PC-9 (cell line): Measurements from ENCODE around the gene WDR7. TPM values are rescaled to one million over a fixed set of nuclear protein-coding genes. Genes with fewer than 3 reads are reported as not detected.

Experiments
- BruUV-seq: library from RNA; stranded (reverse); fragments of 400-500 nt; replicated peaks from 2 replicates; lab custom pipeline; 2021; lab: Mats Ljungman, UMichigan
- CTCF ChIA-PET: fragments of 300-600 bp; sonication (Branson Sonifier 250); formaldehyde crosslinking; loops from one replicate; lab custom pipeline; 2022; ENCODE audit warnings: antibody characterized with exemption; lab: Charles Lee
- POLR2A ChIA-PET: fragments of 300-600 bp; sonication (Branson Sonifier 250); formaldehyde crosslinking; loops from one replicate; lab custom pipeline; 2022; ENCODE audit warnings: antibody characterized with exemption; ENCODE audit not compliant: unreplicated experiment; lab: Charles Lee
- DNase-seq, 2 experiments: peaks; one replicate each; pipeline versions ENCODE4 v3.0.0 to v3.0.0-alpha.2; 2015 to 2022; ENCODE audit warnings: mixed read lengths in 1 of 2
- H2AFZ ChIP-seq: fragments of 200-600 bp; sonication (generic); 2 replicates; pipeline ENCODE4 v1.8.1; 2017; ENCODE audit warnings: antibody characterized with exemption
- H3F3A ChIP-seq: fragments of 200-600 bp; sonication (generic); 2 replicates; pipeline ENCODE4 v1.8.1; 2017; ENCODE audit warnings: antibody characterized with exemption, mild to moderate bottlenecking, low read depth; ENCODE audit not compliant: insufficient read depth
- H3K27ac ChIP-seq: fragments of 200-600 bp; sonication (generic); 2 replicates; pipeline ENCODE4 v1.6.1; 2016; ENCODE audit warnings: mixed run types
- H3K27me3 ChIP-seq: fragments of 200-600 bp; sonication (generic); 2 replicates; pipeline ENCODE4 v1.6.1; 2016; ENCODE audit warnings: low read depth, mixed run types; ENCODE audit not compliant: insufficient read depth
- H3K36me3 ChIP-seq: fragments of 200-600 bp; sonication (generic); 2 replicates; pipeline ENCODE4 v1.6.1; 2016; ENCODE audit warnings: low read depth, mixed run types
- H3K4me1 ChIP-seq: fragments of 200-600 bp; sonication (generic); replicated peaks from 2 replicates; pipeline ENCODE4 v1.6.1; 2016; ENCODE audit warnings: mixed run types; ENCODE audit not compliant: insufficient read depth
- H3K4me2 ChIP-seq: fragments of 200-600 bp; sonication (generic); 2 replicates; pipeline ENCODE4 v1.6.1; 2017; ENCODE audit warnings: mixed run types
- H3K4me3 ChIP-seq: fragments of 200-600 bp; sonication (generic); 2 replicates; pipeline ENCODE4 v1.6.1; 2016; ENCODE audit warnings: mixed run types
- H3K79me2 ChIP-seq: fragments of 200-600 bp; sonication (generic); 2 replicates; pipeline ENCODE4 v1.6.1; 2017; ENCODE audit warnings: low read depth, mixed run types
- H3K9me2 ChIP-seq: fragments of 200-600 bp; sonication (generic); 2 replicates; pipeline ENCODE4 v1.8.1; 2017; ENCODE audit warnings: mild to moderate bottlenecking; ENCODE audit not compliant: insufficient read depth
- H3K9me3 ChIP-seq: fragments of 200-600 bp; sonication (generic); 2 replicates; pipeline ENCODE4 v1.8.1; 2016; ENCODE audit warnings: low read depth; ENCODE audit not compliant: insufficient read depth
- H4K20me1 ChIP-seq: fragments of 200-600 bp; sonication (generic); 2 replicates; pipeline ENCODE4 v1.8.1; 2017; ENCODE audit not compliant: insufficient read depth
- EZH2 ChIP-seq: fragments of 200-600 bp; sonication (generic); IDR thresholded peaks from 2 replicates; pipeline ENCODE4 v1.8.0; 2017; ENCODE audit warnings: antibody characterized with exemption, low read depth
- intact Hi-C: fragments of 100-400 bp; cut with micrococcal nuclease; formaldehyde crosslinking; loops from one replicate; pipeline ENCODE4 v1.10.0; 2022; ENCODE audit not compliant: unreplicated experiment
- total RNA-seq: library from RNA; stranded (reverse); gene quantifications from 2 replicates; pipeline ENCODE4 v1.2.3, GENCODE V29; 2021
- TF ChIP-seq, protein P1 (sequence below): fragments of 200-600 bp; sonication (generic); conservative IDR thresholded peaks from 2 replicates; pipeline ENCODE4 v1.6.1; 2017; ENCODE audit warnings: mixed run types, antibody characterized with exemption, mild to moderate bottlenecking, moderate library complexity

The WDR7 gene
- total RNA-seq, 1 experiment from 2014 or later: 7.7 TPM

DNA sequence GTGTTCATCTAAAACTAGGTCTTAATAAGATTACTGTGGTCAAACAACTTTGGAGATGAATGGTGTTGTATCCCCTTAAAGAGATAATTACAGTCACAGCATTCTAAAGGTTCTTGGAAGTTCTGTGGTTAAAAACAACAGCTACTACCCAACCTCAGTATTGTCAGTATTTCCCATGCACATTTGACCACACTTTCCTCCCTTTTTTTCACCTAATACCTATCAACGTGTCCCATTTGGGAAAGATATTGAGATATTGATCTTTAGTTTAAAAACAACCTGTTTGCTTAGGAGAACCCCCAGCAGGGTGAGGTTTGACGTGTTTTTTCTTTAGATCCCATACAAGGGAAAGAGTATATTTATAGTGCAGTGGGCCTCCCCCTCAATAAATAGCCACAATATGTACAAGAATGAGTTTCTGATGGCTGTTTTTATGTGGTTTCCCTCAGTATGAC is 65.6 kb downstream of the WDR7 start:
- no peak for DNase-seq
- Histone ChIP-seq H3K9me2 (no peaks in the 10 kb centered on the region), H4K20me1 (no peaks in the 10 kb centered on the region; the same call in 1 of the 2 replicates), H3K27me3 (no peaks in the 10 kb centered on the region), H3K79me2 (no peaks in the 10 kb centered on the region), H3K4me2 (no peak overlapping the region), H3K4me3 (no peak overlapping the region), H3K4me1 (no peaks in the 10 kb centered on the region), H3K36me3 (no peaks in the 10 kb centered on the region), H3K27ac (no peak overlapping the region), H3K9me3 (no peaks in the 10 kb centered on the region), H2AFZ (no peak overlapping the region), H3F3A (no peaks in the 10 kb centered on the region)
- BruUV-seq: no TSS peak
- ChIA-PET CTCF (no interaction called here), POLR2A (no interaction called here)
- intact Hi-C loops: no loop called here
- TF ChIP-seq, protein P1, sequence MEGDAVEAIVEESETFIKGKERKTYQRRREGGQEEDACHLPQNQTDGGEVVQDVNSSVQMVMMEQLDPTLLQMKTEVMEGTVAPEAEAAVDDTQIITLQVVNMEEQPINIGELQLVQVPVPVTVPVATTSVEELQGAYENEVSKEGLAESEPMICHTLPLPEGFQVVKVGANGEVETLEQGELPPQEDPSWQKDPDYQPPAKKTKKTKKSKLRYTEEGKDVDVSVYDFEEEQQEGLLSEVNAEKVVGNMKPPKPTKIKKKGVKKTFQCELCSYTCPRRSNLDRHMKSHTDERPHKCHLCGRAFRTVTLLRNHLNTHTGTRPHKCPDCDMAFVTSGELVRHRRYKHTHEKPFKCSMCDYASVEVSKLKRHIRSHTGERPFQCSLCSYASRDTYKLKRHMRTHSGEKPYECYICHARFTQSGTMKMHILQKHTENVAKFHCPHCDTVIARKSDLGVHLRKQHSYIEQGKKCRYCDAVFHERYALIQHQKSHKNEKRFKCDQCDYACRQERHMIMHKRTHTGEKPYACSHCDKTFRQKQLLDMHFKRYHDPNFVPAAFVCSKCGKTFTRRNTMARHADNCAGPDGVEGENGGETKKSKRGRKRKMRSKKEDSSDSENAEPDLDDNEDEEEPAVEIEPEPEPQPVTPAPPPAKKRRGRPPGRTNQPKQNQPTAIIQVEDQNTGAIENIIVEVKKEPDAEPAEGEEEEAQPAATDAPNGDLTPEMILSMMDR: no peak
- TF ChIP-seq EZH2: no peak

GRCh38 chr18:56721031-56721430 is 69.9 kb downstream of the WDR7 start:
- no peaks in the 10 kb centered on the region for H3K9me3 ChIP-seq
- no peak for DNase-seq
- H2AFZ ChIP-seq: no peak overlapping the region
- intact Hi-C loops: no loop called here
- POLR2A ChIA-PET: no interaction called here
- TF ChIP-seq EZH2: no peak
- TF ChIP-seq, protein P1: no peak
- BruUV-seq: no TSS peak
- no peaks in the 10 kb centered on the region for H3F3A ChIP-seq
- H3K4me2 ChIP-seq: no peak overlapping the region
- no peaks in the 10 kb centered on the region for H3K9me2 ChIP-seq
- H4K20me1 ChIP-seq: no peaks in the 10 kb centered on the region; the same call in 1 of the 2 replicates
- H3K27ac ChIP-seq: no peak overlapping the region
- H3K36me3 ChIP-seq: no peaks in the 10 kb centered on the region
- H3K4me3 ChIP-seq: no peak overlapping the region
- CTCF ChIA-PET: no interaction called here
- no peaks in the 10 kb centered on the region for H3K79me2 ChIP-seq
- H3K27me3 ChIP-seq: no peaks in the 10 kb centered on the region
- no peaks in the 10 kb centered on the region for H3K4me1 ChIP-seq

- no peak overlapping the region for H3K27ac ChIP-seq
- H3K27me3 ChIP-seq: no peaks in the 10 kb centered on the region
- ChIA-PET POLR2A (no interaction called here), CTCF (no interaction called here)
- no peaks in the 10 kb centered on the region for H3K4me1 ChIP-seq
- TF ChIP-seq, protein P1: no peak
- TF ChIP-seq EZH2: no peak
- intact Hi-C loops: no loop called here
- H2AFZ ChIP-seq: no peak overlapping the region
- H3K9me3 ChIP-seq: no peaks in the 10 kb centered on the region
- no peaks in the 10 kb centered on the region for H3K9me2 ChIP-seq
- DNase-seq: no peak
- H3F3A ChIP-seq: no peaks in the 10 kb centered on the region
- no peaks in the 10 kb centered on the region for H3K36me3 ChIP-seq
- no TSS peak for BruUV-seq
- no peak overlapping the region for H3K4me3 ChIP-seq
- no peak overlapping the region for H3K4me2 ChIP-seq
- H3K79me2 ChIP-seq: no peaks in the 10 kb centered on the region
- no peaks in the 10 kb centered on the region; the same call in 1 of the 2 replicates for H4K20me1 ChIP-seq
Measured at GRCh38 chr18:56721491-56721890, 70.3 kb downstream of the WDR7 start.
